Right cardiac atrium (tissue), 5 donors: ENCODE measurements around the gene RNF39. TPM values are rescaled to one million over a fixed set of nuclear protein-coding genes. Genes with fewer than 3 reads are reported as not detected.
"Not testable (repeated sequence)": the region's sequence is repeated elsewhere in the genome, so short reads cannot be mapped to it uniquely, and the experiment has no call there.

Source experiments
- ATAC-seq, 2 donors: fragments of 200-7000 bp; cut with Tn5 transposase; one replicate each; pipeline versions ENCODE4 v1.8.0 to v1.9.1; 2020; ENCODE audit warnings: moderate library complexity in 2 of 2, mild to moderate bottlenecking in 1 of 2
- DNase-seq, 3 donors: peaks; one replicate each; pipeline ENCODE4 v3.0.0-alpha.2; 2020
- H3K27ac ChIP-seq: one replicate; pipeline ENCODE4 v1.5.1; 2013; ENCODE audit warnings: mild to moderate bottlenecking, low read length, control low read depth, moderate library complexity
- H3K27me3 ChIP-seq: one replicate; pipeline ENCODE4 v1.6.1; 2013; ENCODE audit not compliant: control insufficient read depth, insufficient read depth
- H3K4me1 ChIP-seq: one replicate; pipeline ENCODE4 v1.6.1; 2013; ENCODE audit warnings: low read length; ENCODE audit not compliant: control insufficient read depth, insufficient read depth
- H3K4me3 ChIP-seq: one replicate; pipeline ENCODE4 v1.5.1; 2013; ENCODE audit warnings: low read length, control low read depth
- H3K9me3 ChIP-seq: one replicate; pipeline ENCODE4 v1.6.1; 2013; ENCODE audit warnings: low read length; ENCODE audit not compliant: control insufficient read depth
- WGBS: extraction: QIAGEN DNeasy Blood & Tissue Kit; methylation state at CpG from one replicate; pipeline ENCODE4 v1.1.7; 2013; 5-methylcytosine and 5-hydroxymethylcytosine counted together
- intact Hi-C, 4 donors: fragments of 100-400 bp; cut with DNase I; formaldehyde crosslinking; loops; one replicate each; pipeline versions ENCODE4 v1.11.0 to v1.14.0; 2022 to 2023
- polyA plus RNA-seq: library from polyadenylated mRNA; stranded (reverse); fragments of 200-250 nt; gene quantifications from one replicate; pipeline ENCODE4 v1.2.3, GENCODE V29; 2013
- total RNA-seq, 4 donors: library from RNA; stranded (reverse); fragmentation: NEBNext Ultra II Directional; extraction: Animal tissue kit (Norgen Biotek cat#: 25700); gene quantifications; one replicate each; pipeline ENCODE4 v1.2.1, GENCODE V29; 2021
- donor health status: healthy with polysubstance abuse.
- donor health status: DM: no; HTN: yes; CAD: no.
- donor health status: DM: no; HTN: no; CAD: no.
- donor health status: DM: no; HTN: yes; CAD: no; lungs with severe emphysema.
- donor health status: DM: yes; HTN: yes; CAD: no.

The RNF39 gene
- total and polyA plus RNA-seq, 5 donors = not detected

DNA sequence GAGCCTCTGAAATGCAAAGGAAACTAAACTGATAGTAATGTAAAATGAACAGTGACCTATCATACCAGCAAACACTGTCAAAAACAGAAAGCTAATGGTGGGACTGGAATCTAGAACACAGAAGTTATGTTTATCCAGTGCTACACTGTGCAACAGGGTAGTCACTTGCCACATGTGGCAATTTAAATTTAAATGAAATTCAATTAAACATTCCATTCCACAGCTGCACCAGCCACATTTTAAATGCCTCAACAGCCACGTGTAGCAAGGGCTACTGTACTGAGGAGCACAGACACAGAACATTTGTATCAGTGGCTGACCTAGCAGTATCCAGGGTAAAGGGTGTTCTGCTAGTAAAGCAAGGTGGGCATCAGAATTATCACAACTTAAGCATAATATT is 20.1 kb downstream of the RNF39 start:
- 67% methylated on average over 1 of the region's 1 CpG for WGBS
- ATAC-seq = no peak

GRCh38 chr6:30053682-30054081 is 21.9 kb downstream of the RNF39 start:
- DNase-seq = no peak
- H3K27ac ChIP-seq = no peak overlapping the region
- no peaks in the 10 kb centered on the region for H3K27me3 ChIP-seq
- H3K4me3 ChIP-seq = no peak overlapping the region
- no peaks in the 10 kb centered on the region for H3K4me1 ChIP-seq
- WGBS = 80% methylated on average over 3 of the region's 3 CpGs
- intact Hi-C loops = no loop called here
- ATAC-seq = no peak
- H3K9me3 ChIP-seq = no peaks in the 10 kb centered on the region

More for the DNA sequence above, 20.1 kb downstream of the RNF39 start:
- H3K9me3 ChIP-seq = no peaks in the 10 kb centered on the region
- no peak for DNase-seq
- H3K27ac ChIP-seq = no peak overlapping the region
- intact Hi-C loops = no loop called here
- H3K27me3 ChIP-seq = no peaks in the 10 kb centered on the region
- no peak overlapping the region for H3K4me3 ChIP-seq
- no peaks in the 10 kb centered on the region for H3K4me1 ChIP-seq

DNA sequence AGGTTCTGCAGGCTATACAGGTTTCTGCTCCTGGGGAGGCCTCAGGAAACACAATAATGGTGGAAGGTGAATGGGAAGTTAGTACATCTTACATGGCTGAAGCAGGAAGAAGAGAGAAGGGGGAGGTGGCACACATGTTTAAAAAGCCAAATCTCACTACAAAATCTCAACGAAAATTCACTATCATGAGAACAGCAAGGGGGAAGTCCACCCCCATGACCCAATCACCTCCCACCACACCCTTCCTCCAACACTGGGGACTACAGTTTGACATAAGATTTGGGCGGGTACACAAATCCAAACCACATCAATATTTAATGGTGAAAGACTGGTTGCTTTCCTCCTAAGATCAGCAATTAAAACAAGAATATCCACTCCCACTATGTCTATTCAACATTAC is 28.3 kb downstream of the RNF39 start:
- intact Hi-C loops = no loop called here
- no peak for ATAC-seq
- 58% methylated on average over 2 of the region's 2 CpGs for WGBS
- Histone ChIP-seq H3K4me3 (no peak overlapping the region), H3K9me3 (no peaks in the 10 kb centered on the region), H3K27me3 (no peaks in the 10 kb centered on the region), H3K4me1 (no peaks in the 10 kb centered on the region), H3K27ac (no peak overlapping the region)
- no peak for DNase-seq

DNA sequence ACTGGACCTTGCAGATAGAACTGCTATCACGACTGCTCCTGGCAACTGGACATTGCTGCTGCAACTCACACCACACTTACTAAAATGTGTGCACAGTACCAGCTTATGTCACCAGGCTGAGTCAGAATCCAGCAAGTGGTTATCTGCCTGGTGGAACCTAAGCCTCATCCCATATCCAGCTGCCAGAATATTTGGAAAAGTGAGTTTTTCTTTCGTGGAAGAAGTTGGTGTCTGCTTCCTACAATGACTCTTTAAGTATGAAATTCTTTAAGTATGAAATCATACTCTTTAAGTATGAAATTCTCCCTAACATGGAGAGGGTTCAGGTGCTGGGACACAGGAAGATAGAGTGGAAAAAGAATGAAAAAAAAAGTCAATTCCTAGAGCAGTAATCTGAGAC is 30.9 kb downstream of the RNF39 start:
- Histone ChIP-seq H3K4me1 (no peaks in the 10 kb centered on the region), H3K9me3 (no peaks in the 10 kb centered on the region), H3K27me3 (no peaks in the 10 kb centered on the region), H3K27ac (no peak overlapping the region), H3K4me3 (no peak overlapping the region)
- intact Hi-C loops = no loop called here
- 52% methylated on average over 2 of the region's 2 CpGs for WGBS
- no peak for ATAC-seq
- DNase-seq = no peak

DNA sequence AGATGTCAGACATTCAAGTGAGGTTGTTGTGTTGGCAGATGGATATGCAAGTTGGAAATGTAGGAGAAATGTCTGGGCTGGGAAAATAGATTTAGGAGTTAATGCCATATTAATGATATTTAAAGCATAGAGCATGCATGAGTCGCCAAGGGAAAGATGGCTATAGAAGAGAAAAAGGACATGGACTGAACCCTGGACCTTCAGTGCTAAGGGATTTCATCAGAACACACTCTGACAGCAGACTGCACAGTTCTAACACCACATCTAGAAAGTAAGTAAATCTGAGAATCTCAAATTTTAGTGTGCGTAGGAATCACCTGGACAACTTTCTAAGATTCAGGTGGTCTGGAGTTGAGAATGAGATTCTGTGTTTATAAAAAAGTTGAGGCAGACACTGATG is 31.8 kb downstream of the RNF39 start:
- Histone ChIP-seq H3K27ac (no peak overlapping the region), H3K27me3 (no peaks in the 10 kb centered on the region), H3K9me3 (no peaks in the 10 kb centered on the region), H3K4me3 (no peak overlapping the region), H3K4me1 (no peaks in the 10 kb centered on the region)
- intact Hi-C loops = no loop called here
- WGBS = 93% methylated on average over 2 of the region's 2 CpGs
- ATAC-seq (no peak), DNase-seq (no peak)

DNA sequence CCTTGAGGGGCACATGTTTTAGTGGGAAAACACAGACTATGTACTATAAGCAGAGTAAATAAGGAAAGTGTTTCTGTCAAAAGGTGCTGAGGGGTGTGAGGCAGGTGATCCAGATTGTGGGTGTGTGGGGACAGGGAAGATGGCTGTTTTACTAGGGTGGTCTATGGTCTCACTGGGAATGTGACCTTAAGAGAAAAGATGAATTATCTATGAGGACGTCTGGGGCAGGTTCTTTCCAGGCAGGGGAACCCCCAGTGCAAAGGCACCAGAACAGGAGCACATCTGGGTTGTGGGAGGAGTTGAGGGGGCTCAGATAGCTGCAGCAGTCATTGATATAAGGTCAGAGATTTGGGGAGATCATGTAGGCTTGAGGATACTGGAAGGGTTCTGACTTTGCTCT is 32.7 kb downstream of the RNF39 start:
- intact Hi-C loops = no loop called here
- ATAC-seq (no peak), DNase-seq (no peak)
- Histone ChIP-seq H3K9me3 (no peaks in the 10 kb centered on the region), H3K4me3 (no peak overlapping the region), H3K27ac (no peak overlapping the region), H3K4me1 (no peaks in the 10 kb centered on the region), H3K27me3 (no peaks in the 10 kb centered on the region)
- WGBS = 24% methylated on average over 1 of the region's 1 CpG

GRCh38 chr6:30042476-30042875 is 33.1 kb downstream of the RNF39 start:
- Histone ChIP-seq H3K4me3 (no peak overlapping the region), H3K4me1 (no peaks in the 10 kb centered on the region), H3K9me3 (no peaks in the 10 kb centered on the region), H3K27ac (no peak overlapping the region), H3K27me3 (no peaks in the 10 kb centered on the region)
- ATAC-seq (no peak), DNase-seq (no peak)
- WGBS = 93% methylated on average over 1 of the region's 1 CpG
- intact Hi-C loops = no loop called here

GRCh38 chr6:30041821-30042220 is 33.7 kb downstream of the RNF39 start:
- Histone ChIP-seq H3K27me3 (no peaks in the 10 kb centered on the region), H3K4me1 (no peaks in the 10 kb centered on the region), H3K9me3 (no peaks in the 10 kb centered on the region), H3K4me3 (no peak overlapping the region), H3K27ac (no peak overlapping the region)
- ATAC-seq (no peak), DNase-seq (no peak)
- intact Hi-C loops = no loop called here
- 72% methylated on average over 4 of the region's 4 CpGs for WGBS

- ATAC-seq (no peak), DNase-seq (no peak)
- Histone ChIP-seq H3K4me1 (no peaks in the 10 kb centered on the region), H3K27ac (no peak overlapping the region), H3K9me3 (no peaks in the 10 kb centered on the region), H3K4me3 (no peak overlapping the region), H3K27me3 (no peaks in the 10 kb centered on the region)
- 83% methylated on average over 6 of the region's 6 CpGs for WGBS
- intact Hi-C loops = no loop called here
Measured at GRCh38 chr6:30041221-30041620, 34.3 kb downstream of the RNF39 start.

GRCh38 chr6:30037182-30037788 is 38.3 kb downstream of the RNF39 start:
- intact Hi-C loops = no loop called here
- no peaks in the 10 kb centered on the region for H3K4me1 ChIP-seq
- H3K27me3 ChIP-seq = no peaks in the 10 kb centered on the region
- WGBS = 74% methylated on average over 4 of the region's 4 CpGs
- DNase-seq (no peak), ATAC-seq (peak in 1 of 2 donors; percentile 61)
- no peak overlapping the region for H3K4me3 ChIP-seq
- no peak overlapping the region for H3K27ac ChIP-seq
- no peaks in the 10 kb centered on the region for H3K9me3 ChIP-seq

GRCh38 chr6:30035784-30036183 is 39.8 kb downstream of the RNF39 start:
- H3K27me3 ChIP-seq = no peaks in the 10 kb centered on the region
- DNase-seq (no peak), ATAC-seq (no peak)
- no peak overlapping the region for H3K4me3 ChIP-seq
- no peaks in the 10 kb centered on the region for H3K9me3 ChIP-seq
- intact Hi-C loops = no loop called here
- no peaks in the 10 kb centered on the region for H3K4me1 ChIP-seq
- no peak overlapping the region for H3K27ac ChIP-seq
- 94% methylated on average over 1 of the region's 1 CpG for WGBS

DNA sequence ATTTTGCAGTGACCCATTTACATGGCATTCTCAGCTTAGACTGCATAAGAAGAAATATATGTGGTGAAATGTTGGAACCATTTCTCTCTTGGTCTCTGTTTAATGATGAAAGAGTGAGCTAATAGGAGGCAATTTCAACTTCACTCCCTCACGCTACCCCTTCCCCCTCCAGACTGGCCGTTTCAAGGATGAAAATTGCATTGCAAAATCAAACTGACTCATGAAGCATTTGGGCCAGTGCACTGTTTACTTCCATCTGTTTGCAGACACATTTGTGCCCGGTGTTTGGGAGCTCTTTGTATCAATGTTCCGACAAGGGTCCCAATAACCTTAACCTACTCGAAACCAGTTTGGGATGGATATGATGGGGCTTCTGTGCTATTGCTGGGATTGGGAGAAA is 42.1 kb downstream of the RNF39 start:
- DNase-seq, H3K9me3 ChIP-seq, H3K4me1 ChIP-seq, H3K27me3 ChIP-seq, H3K4me3 ChIP-seq, H3K27ac ChIP-seq, ATAC-seq, intact Hi-C loops: not testable (repeated sequence)
- WGBS = 88% methylated on average over 5 of the region's 5 CpGs
